GM19193 (cell line): ENCODE results near the gene TLR7.

Experiments used
- POLR2A ChIP-seq: IDR thresholded peaks from 4 replicates; pipeline ENCODE4 v1.6.1; 2011; ENCODE audit not compliant: insufficient read depth, insufficient read length; ENCODE audit errors: extremely low read depth

TLR7 gene

DNA sequence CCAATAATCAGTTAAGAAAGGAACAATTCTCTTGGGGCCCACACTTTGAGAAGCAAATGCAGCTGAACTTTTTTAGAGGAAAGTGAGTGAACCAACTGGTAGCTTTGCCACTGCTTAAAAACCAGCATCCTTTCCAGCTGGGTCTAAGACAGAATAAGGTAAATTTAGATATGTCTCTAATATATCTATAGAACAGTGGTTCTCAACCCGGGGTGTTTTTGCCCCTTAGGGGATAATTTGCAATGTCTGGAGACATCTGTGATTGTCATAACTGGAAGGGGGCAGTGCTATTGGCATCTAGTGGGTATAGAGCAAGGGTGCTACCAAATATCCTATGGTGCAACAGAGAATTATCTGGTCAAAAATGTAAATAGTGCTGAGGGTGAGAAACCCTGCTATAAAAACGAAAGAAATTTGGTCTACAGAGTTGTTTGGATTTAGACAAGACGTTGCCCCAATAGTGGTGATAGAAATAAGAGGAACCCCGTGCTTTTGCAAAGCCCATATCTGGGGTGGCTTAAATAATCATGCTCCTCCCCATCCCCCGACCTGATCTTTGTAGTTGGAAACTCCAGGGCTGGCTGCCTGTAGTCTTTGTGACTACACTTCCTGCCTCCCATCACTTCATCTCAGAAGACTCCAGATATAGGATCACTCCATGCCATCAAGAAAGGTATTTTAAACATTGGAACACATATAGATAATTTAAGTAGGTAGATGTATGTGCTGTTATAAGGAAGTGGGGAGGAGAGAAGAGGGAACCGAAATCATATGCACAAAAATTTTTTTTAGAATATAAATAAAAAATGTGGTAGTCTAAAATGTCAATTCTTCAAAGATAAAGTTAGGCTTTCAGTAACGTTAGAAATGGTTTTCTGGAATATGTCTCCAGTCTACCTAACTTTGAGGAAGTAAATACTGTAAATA lies at the start of gene TLR7:
Gene TLR7 (plus strand): TSS at position 622 of the 927 bp plus-strand sequence. CDS start 507 bp downstream, outside the sequence.
- TF ChIP-seq POLR2A, result no peak

DNA sequence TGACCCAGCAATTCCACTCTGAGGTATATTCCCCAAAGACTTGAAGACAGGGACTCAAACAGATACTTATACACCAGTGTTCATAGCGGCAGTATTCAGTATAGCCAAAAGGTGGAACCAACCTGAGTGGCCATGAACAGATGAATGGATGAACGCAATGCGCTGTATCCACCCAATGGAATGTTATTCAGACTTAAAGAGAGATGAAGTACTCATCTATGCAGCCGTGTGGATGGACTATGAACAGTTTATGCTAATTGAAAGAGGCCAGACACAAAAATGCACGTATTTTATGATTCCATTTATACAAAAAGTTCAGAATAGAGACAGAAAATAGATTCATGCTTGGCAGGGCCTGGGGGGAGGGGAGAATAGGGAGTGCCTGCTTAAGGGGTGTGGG lies 49.3 kb upstream of the TLR7 start:
- TF ChIP-seq POLR2A, result no peak

DNA sequence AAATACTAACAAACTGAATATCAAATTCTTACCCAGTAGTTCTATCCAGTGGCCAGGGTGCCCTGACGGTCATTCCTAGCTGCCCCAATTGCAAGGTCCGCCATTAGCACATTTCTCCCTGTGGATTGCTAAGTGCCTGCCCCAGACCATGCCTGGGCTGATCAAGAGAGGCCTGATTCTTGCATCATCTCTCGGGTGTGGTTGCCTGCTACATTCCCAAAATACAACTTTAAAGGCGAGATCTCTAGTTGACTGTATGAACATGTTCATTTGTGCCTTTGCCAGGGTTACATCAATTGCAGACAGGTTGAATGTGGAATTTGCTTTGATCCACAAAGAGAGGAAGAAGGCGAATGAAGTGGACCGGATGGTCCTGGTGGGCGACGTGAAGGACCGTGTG lies 47.6 kb upstream of the TLR7 start:
- no peak for TF ChIP-seq POLR2A

DNA sequence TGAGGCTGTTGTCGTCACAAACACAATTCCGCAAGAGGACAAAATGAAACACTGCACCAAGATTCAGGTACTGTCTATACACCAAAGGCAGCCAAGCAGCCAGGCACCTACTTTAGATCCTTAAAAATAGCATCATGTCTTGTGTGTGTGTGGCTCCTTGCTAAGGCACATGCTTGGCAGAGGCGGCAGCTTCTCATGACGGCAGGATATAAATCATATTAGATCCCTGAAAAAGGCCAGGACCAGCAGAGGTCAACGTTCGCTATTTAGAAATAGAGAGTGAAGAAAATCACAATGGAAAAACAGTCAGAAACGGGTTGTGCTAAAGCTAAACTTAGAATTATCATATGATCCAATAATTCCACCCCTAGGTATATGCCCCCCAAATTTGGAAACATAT lies 46.1 kb upstream of the TLR7 start:
- TF ChIP-seq POLR2A, result no peak

DNA sequence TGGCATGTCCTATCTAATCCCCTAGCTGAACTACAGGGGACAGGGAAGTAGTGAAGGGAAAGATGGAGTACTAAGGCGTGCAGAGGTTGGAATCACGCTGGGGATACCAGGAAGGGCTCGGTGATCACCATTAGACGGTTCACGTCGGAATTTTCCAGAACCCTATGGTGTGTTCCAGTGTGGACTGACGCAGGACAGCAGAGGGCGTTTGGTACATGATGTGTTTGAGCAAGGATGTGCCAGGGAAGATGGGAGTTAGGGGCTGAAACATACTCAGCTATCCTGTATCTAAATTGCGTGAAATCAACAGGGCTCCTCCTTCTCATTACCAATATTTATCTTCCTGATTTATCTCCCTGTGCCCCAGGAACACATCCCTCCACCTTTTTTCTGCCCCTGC lies 41.9 kb upstream of the TLR7 start:
- no peak for TF ChIP-seq POLR2A

DNA sequence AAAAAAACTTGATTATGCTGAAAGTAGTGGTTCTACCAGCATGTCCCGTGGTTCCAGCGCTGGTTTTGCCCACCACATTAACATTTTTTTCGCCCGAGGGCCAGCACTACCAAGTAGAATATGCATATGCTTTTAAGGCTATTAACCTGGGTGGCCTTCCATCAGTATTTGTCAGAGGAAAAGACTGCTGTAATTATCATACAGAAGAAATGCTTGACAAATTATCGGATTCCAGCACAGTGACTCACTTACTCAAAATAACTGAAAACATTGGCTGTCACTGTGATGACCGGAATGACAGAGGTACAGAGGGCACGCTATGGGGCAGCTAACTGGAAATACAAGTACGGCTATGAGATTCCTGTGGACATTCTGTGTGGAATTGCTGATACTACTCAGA lies 41.1 kb upstream of the TLR7 start:
- no peak for TF ChIP-seq POLR2A

DNA sequence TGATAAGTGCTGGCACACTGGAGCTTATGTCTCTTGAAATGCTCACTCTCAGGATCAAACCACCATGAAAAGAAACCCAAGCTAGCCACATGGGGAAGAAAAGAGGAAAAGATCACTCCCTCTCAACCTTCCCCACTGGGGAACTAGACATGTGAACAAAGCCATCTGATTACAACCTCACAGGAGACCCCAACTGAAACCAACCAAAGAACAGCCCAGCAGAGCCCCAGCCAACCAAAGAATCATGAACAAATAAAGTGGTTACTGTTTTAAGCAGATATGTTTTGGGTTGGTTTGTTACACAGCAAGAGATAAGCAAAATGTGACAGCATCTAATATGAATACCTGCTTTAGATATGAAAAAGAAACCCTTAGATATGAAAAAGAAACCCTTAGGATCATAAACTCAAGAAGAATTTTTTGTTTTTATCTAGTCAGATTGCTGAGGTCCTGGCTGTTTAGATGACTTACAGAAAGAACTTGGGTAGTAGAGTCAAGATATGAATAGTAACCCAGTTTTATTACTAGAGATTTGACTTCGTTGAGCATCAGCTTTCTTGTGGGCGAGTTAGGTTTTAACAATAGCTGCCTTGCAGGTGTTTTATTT lies 23.7 kb upstream of the TLR7 start:
- no peak for TF ChIP-seq POLR2A

DNA sequence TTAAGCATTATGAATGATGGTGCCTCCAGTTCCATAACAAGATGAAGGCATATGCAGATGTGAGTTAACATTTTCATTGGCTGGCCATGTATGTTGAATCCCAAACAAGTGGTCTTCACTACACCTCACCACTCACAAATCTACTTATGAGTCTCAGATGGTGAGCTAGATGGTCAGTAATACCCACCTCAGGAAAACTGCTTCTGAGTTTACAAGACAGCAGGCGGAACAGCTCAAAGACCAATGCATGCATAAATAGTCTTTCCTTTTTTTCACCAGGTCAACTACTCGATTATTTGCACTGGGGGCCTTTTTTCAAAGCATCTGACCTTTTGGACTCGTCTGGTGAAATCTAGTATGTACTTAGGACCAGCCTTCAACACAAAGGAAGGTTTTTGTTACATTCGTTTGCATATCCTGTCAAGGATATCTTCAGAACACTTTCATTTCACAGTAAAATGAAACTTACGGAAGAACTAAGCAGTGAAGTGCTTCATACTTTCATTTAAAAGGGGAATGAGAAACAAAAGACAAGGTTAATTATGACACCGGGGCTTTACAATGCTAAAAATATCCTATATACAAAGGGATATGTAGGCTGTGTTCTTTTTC lies 23.1 kb upstream of the TLR7 start:
- no peak for TF ChIP-seq POLR2A

DNA sequence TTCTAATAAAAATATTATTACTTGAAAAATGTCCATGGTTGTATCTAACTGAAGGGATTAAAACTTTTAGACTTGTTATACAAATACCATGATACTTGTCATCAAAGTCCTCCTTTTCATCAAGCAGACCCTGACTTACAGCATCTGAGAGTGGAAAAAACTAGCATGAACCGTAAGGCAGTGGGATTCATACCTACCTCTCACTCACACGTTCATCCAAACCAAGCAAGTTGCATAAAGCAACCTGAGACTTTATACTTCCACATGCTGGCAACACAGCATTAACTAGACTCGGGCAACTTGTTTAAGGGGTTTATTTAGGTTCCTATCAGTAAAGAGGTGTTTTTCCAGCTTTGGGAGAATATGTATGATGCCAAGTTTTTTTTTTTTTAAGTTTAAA lies 22.6 kb upstream of the TLR7 start:
- no peak for TF ChIP-seq POLR2A

DNA sequence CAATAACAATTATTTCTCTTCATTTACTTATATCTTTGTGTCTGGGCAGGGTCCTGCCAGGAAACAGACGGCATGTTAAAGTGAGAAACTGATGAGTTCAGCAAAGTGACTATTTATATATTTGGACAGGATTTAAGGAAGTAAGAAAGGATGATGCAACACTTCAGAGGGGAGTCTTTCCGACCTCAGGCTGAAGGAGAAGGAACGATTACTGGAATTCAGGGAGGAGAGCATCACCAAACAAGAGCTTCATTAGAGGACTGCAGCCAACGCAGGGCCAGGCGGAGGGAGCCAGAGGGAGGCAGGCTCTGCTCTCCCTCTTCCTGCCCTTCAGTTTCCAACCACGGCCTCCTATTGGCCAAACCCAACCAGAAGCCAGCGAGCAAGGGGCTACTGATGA lies 1.5 kb upstream of the TLR7 start:
- TF ChIP-seq POLR2A, result no peak

DNA sequence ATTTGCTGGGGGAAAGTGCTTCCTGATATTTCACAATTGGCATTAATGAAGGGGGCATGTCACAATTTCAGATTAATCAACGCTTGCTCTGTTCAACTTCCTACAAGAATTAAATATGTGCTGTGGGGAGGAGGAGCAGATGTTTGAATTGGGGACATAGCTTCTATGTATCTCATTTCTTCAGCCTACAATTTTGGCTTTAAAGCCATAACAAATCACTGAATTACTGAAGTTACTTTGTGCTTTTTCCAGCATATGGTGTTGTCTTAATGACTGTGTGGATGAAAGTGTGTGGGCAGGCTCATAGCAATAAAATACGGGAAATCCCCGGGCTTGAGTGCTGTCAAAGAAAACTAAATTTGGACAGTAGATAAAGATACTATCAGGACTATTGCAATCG lies 813 bp downstream of the TLR7 start:
- TF ChIP-seq POLR2A, result no peak

DNA sequence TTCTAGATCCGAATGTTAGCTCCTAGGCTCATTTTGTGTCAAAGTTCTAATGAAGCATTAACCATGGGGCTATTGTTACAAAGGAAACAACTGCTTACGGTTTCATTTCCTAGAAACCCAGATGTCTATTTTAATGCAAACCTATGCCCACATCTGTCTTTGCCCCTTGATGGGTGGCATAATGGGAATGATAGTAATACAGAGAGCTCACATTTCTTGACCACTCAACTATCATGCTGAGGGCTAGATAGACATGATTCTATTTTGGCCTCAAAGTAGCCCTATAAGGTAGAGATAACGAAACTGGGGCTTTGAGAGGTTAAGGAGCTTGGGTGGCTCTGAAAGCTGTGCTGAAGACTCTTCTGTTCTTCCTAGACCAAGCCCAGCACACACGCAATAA lies 1.9 kb downstream of the TLR7 start:
- no peak for TF ChIP-seq POLR2A

DNA sequence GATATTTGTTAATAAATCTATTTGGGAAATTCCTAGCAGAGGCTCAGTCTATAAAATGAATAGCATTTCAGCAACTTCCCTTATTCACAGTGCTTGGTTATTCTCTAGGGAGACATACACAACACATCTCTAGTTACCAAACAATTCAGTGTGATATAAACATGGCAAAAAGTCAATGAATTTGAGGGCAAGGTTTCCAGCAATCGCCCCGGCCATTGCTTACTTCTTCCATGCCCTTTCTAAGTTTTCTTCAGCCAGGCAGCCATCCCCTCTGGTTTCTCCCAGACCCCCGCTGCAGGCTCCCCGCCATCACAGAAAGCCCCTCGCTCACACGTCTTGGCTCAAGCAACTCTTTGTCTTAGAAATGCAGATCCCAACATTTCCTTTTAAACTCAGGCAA lies 4.4 kb downstream of the TLR7 start:
- TF ChIP-seq POLR2A, result no peak

DNA sequence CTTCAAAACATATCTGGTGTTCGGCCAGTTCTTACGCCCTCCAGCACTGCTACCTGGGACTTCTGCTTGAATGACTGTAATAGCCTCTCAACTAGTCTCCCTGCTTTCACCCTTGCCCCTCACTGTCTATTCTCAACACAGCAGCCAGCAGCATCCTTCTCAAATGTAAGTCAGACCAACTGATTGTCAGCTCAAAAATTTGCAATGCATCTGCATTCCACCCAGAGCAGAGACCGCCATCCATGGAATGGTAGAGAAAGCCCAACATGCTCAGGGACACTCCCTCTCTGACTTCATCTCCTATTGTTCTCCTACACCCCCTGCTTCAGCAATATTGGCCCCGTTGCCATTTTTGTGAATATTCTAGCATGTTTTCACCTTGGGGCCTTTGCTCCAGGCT lies 5.9 kb downstream of the TLR7 start:
- no peak for TF ChIP-seq POLR2A

DNA sequence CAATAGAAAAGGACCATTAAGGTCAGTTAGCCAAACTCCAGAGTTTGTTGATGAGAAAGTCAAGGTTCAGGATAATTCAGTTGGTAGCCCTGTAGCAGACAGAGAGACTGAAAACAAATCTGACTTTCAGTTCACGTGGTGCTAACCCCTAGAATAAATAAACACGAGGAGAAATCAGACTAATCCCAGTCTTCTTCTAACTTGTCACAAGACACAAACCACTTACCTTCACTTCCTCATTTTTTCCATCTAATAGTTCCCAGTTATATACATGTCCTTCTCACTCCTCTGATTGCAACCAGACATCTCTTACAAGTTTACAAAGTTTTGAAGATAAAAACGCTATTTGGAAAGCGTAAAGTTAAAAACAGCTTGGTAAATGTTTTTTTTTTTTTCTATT lies 7.7 kb downstream of the TLR7 start:
- no peak for TF ChIP-seq POLR2A

DNA sequence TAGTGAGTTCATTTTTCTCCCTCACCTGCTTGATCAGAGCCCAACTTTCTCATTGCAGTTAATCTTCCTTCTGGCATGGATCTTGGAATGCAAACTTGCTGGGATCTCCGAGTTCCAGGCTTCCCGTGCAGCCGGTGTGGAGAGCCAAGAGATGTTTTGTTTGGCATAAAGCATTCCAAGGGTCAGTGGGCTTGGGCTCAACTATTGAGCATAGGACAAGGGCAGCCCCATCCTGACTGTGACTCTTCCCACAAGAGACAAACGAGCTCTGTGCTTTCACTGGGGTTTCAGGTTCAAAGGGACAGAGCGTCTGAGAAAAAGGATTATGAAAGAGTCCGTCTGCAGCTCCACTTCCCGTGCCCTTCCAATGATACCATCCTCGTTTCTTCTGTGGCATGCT lies 10.5 kb downstream of the TLR7 start:
- no peak for TF ChIP-seq POLR2A
